GM12872 (cell line): ENCODE measurements around the gene MYO1H.
A peak's percentile ranks its signal among the peaks of the same experiment; 100 is the strongest.

Source experiments
- CTCF ChIP-seq: IDR thresholded peaks from 3 replicates; pipeline ENCODE4 v1.5.1; 2011; ENCODE audit warnings: low read depth, mild to moderate bottlenecking, low read length, moderate library complexity; ENCODE audit not compliant: insufficient read depth

Gene MYO1H

GRCh38 chr12:109378569-109378968 lies 30.9 kb downstream of the MYO1H start:
- no peak for TF ChIP-seq CTCF

GRCh38 chr12:109382031-109382430 lies 34.3 kb downstream of the MYO1H start:
- TF ChIP-seq CTCF = no peak

DNA sequence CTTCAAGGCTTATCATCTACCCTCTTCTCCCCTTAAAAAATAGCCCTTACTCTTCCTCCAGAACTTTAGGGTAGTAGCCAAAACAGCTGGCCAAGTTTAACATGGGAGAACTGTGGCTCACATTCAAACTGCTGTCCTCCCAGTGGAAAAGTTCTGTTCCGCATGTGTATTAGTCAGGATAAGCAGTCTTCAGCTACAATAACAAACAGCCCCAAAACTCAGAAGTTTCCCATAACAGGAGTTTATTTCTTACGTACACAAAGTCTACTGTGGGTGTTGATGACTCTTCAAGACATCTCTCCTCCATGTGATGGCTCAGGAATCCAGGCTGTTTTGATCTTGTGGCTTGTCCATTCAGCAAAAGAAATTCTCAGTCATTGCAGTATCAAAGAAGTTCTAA lies 35.5 kb downstream of the MYO1H start:
- TF ChIP-seq CTCF = no peak

- TF ChIP-seq CTCF = peak; percentile 52; the same call in 2 of the 3 replicates
These were observed 37.8 kb downstream of the MYO1H start for GRCh38 chr12:109385339-109386058.

DNA sequence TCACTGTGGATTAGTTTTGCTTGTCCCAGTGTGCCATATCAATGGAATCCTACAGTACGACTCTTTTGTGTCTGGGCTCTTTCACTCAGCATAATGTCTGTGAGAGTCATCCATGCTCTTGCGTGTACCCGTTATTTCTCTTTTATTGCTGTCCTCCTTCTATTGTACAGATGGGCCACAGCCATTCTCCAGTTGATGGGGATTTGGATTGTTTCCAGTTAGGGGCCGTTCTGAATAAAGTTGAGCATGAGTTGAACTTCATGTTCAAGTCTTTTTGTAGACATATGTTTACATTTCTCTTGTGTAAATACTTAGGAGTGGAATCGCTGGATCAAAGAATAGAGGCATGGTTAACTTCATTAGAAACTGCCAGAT lies 38.3 kb downstream of the MYO1H start:
- no peak for TF ChIP-seq CTCF

DNA sequence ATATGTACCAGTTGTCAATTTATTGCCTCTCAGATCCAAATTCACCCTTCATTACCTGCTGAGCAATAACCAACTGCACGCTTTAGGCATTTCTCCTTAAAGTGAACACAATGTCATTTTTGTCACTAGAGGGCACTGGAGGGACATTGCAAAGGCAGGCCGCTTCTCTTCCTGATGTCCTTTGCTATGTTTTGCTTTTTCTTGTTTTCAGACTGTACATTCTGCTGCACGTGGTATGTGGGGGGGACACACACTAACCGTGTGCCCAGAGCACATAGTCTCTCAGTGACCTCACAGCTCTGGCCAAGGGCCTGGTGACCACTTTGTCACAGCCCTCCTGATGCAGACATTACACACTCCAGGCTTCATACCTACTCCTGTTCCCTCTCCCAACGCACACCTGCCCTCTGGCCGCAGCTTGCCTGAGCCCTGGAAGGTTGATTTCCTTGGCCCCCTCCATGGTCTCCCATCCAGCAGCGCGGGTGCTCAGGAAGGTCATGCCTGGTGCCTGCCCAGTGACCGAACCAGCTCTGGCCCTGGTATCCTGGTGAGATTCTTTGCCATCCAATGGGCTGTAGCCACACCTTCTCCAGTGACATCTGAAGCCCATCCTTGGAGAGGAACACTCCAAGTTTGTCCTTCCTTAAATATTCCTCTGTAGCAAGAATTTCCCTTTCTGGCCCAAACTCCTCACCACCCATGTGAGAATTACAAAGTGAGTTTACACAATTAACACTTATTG lies 39.9 kb downstream of the MYO1H start:
- TF ChIP-seq CTCF = peak; percentile 62

DNA sequence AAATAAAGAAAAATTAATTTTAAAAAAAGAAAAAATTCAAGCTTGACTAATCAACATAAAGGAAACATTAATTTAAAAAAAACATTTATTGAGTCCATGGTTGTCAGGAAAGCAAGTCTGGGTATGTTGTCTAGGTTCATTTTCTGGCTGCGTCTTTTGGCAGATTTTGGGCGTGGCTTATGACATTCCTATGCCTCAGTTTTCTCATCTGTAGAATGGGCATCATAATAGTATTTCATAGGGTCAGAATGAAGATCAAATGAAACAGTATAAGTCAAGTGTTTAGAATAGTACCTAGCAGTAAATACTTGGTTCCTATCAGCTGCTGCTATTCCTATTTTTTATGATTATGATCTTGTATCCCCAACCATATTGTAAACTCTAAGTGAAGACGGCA lies 40.5 kb downstream of the MYO1H start:
- no peak for TF ChIP-seq CTCF
